Body of pancreas (tissue), 4 donors: ENCODE data around the gene OR2Y1.

ENCODE experiments used
- POLR2A ChIP-seq, 3 donors: fragments of 450-650 bp; IDR thresholded peaks; one replicate each; pipeline ENCODE4 v1.6.1; 2016; ENCODE audit warnings: antibody characterized with exemption in 3 of 3, mild to moderate bottlenecking in 2 of 3
- TF ChIP-seq, protein P1 (sequence below), 7 experiments: fragments of 450-650 bp in 4 of 7; fragments of 200-600 bp in 3 of 7; sonication (generic) in 3 of 7; IDR thresholded peaks; one replicate each; pipeline ENCODE4 v1.5.1; 2016 to 2019; ENCODE audit warnings: antibody characterized with exemption in 7 of 7

DNA sequence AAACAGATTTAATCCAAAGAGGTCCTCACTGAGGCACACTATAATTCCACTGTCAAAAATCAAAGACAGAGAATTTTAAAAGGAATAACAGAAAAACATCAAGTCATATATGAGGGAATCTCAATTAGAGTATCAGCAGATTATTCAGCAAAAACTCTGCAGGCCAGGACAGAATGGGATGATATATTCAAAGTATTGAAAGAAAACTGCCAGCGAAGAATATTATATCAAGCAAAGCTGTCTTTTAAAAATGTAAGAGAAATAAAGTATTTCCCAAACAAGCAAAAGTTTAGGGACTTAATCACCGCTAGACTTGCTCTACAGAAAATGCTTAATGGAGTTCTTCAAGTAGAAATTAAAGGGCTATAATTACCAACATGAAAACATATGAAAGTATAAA, 15.7 kb upstream of the OR2Y1 start:
- TF ChIP-seq POLR2A (IDR thresholded peaks at IDR 0.05) = no peak
- TF ChIP-seq, protein P1, sequence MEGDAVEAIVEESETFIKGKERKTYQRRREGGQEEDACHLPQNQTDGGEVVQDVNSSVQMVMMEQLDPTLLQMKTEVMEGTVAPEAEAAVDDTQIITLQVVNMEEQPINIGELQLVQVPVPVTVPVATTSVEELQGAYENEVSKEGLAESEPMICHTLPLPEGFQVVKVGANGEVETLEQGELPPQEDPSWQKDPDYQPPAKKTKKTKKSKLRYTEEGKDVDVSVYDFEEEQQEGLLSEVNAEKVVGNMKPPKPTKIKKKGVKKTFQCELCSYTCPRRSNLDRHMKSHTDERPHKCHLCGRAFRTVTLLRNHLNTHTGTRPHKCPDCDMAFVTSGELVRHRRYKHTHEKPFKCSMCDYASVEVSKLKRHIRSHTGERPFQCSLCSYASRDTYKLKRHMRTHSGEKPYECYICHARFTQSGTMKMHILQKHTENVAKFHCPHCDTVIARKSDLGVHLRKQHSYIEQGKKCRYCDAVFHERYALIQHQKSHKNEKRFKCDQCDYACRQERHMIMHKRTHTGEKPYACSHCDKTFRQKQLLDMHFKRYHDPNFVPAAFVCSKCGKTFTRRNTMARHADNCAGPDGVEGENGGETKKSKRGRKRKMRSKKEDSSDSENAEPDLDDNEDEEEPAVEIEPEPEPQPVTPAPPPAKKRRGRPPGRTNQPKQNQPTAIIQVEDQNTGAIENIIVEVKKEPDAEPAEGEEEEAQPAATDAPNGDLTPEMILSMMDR (IDR thresholded peaks at IDR 0.05) = no peak
